NCI-H526 (cell line): ENCODE results near the gene IFT74.
A peak's percentile ranks its signal among the peaks of the same experiment; 100 is the strongest.
"Not testable (repeated sequence)": the region's sequence is repeated elsewhere in the genome, so short reads cannot be mapped to it uniquely, and the experiment has no call there.

Source experiments
- DNase-seq, 2 experiments: peaks; one replicate each; lab custom pipeline; 2025; lab: John Stamatoyannopoulos, UW

Gene IFT74

GRCh38 chr9:27073841-27074728 is 117.9 kb downstream of the IFT74 start:
- DNase-seq: no peak

GRCh38 chr9:27078685-27079084 is 122.5 kb downstream of the IFT74 start:
- no peak for DNase-seq

DNA sequence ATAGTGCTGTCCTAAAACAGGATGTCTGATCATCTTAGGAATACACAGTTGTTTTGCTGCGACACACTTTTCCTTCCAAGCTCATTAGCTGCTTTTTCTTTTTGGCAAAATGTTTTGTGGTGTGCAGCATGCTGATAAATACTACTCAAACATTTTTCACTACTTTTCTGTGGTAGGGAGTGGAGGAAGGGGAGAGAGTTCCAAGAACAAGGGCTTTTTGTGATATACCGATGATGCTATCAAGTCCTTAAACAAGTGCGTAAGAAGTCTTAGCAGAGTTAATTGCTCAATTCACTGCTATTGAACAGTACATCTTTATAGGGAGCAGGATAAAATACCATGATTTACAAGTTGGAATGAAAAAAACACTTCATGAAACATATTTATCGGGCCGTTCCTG is 129.2 kb downstream of the IFT74 start:
- DNase-seq: no peak

DNA sequence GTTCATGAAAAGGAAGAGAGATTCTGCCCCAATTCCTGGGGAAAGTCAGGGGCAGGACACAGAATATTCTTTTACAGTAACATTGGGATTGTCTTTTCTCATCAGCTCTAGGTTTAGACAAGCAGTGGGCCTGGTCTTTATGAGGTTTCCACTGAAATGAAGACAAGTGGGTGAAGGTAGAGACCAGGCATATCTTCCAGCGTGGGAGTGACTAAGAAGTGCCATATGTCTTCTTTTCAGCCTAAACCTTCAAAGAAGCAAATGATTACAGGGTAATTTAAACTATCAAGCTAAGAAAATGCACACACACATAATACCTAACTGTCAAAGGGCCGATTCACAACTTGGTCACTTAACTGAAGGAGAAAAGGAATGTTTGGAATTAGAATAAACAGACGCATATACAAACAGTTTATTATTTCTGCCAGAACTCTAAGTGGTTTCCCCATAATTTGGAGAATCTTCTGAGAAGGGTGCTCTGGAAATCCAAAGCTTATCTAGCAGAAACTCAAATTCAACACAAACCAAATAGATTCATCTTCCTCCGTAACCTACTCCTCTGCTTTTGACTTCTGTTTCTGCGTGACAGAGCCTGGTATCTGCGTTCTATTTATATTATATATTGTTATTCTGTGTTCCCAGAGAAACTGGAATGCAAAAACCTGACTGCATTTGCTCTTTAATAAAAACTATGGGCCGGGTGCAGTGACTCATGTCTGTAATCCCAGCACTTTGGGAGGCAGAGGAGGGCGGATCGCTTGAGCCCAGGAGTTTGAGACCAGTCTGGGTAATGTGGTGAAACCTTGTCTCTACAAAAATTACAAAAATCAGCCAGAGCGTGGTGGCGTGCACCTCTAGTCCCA is 130.8 kb downstream of the IFT74 start:
- no peak for DNase-seq

- no peak for DNase-seq
Observed at GRCh38 chr9:27088981-27089380, 132.8 kb downstream of the IFT74 start.

- DNase-seq: no peak
Observed at GRCh38 chr9:27089706-27090105, 133.5 kb downstream of the IFT74 start.

DNA sequence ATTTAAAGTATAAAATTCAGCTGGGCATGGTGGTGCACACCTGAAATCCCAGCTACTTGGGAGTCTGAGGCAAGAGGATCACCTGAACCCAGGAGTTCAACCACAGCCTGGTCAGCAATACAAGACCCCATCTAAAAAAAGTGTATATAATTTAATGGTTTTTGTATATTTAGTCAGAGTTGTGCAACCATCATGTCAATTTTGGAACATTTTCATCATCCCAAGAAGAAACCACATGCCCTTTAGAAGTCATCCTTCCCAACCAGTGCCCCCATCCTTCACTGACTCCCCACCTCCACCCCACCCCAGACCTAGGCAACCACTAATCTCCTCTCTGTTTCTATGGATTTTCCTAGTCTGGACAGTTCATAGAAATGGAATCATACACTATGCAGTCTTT is 134.0 kb downstream of the IFT74 start:
- no peak for DNase-seq

DNA sequence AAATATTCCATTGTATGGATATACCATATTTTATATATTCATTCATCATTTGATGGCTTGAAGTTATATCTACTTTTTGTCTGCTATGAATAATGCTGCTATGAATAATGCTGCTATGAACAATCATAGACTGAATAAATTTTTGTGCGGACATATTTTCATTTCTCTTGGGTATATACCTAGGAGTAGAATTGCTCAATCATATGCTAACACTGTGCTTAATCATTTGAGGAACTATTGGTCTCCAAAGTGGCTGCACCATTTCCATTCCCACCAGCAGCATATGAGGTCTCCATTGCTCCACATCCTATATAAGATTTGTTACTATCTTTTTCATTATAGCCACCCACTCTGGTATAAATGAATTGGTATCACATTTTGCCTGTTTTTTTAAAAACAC is 134.5 kb downstream of the IFT74 start:
- no peak for DNase-seq

GRCh38 chr9:27092496-27092895 is 136.3 kb downstream of the IFT74 start:
- not testable (repeated sequence) for DNase-seq

GRCh38 chr9:27093384-27094067 is 137.3 kb downstream of the IFT74 start:
- DNase-seq: not testable (repeated sequence)

GRCh38 chr9:27094640-27095298 is 138.6 kb downstream of the IFT74 start:
- DNase-seq: peak in 1 of 2 experiments; percentile 23

DNA sequence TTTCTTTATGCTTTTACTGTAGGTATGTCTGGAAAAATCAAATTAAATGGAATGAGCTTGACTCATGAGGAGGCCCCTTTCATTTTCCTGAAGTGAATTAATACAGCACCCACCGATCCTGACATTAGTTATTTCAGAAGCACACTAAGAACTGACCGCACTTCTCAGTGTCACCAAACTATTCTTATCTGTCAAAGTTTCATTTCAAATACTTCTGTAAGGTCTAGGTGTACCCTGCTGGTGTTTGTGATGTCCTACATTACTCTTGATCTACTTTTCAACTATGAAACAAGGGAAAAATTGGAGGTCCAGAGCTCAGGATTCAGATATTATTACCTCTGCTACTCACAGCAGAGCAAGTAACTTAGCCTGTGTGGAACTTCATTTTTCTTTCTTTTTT is 151.0 kb downstream of the IFT74 start:
- DNase-seq: no peak

GRCh38 chr9:27108981-27109541 is 152.8 kb downstream of the IFT74 start, which contains the start of gene TEK:
Gene TEK (plus strand): TSS chr9:27109225. CDS start chr9:27109591, 366 bp downstream.
- DNase-seq: no peak

DNA sequence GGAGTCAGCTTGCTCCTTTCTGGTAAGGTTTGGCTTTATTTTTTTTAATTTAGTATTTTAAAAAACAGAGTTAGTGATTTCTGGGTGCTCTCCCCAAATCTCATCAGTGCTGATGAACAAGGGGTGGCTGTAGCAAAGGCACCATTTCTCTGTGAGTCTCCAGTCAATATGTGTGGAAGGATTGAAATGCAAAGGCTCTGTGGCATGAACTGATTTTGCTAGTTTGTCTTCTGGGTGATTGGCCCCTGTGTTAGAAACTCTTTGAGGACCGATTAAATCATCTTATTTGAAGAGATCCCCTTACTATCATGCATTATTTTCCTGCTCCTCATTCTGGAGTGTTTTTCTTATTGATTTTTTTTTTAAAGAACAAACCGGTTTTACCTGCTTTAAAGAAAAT is 153.4 kb downstream of the IFT74 start:
- DNase-seq: no peak

DNA sequence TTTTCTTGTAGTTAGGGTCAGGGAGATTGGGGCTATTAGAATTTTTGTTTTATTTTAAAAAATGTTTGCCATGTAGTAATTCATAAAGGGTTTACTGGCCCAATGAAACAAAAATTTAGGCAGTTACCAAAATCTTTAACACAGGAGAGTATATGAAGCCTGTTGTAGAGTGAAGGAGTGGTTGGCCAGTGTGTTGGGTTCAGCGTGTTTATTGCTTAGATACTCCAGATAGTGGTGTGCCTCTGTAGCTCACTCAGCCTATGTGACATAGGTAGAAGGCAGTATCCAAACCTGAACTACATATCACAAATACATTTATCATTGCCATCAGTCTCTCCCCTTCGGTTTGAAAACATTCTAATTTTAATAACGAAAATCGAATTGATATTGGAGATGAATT is 154.0 kb downstream of the IFT74 start:
- DNase-seq: no peak

DNA sequence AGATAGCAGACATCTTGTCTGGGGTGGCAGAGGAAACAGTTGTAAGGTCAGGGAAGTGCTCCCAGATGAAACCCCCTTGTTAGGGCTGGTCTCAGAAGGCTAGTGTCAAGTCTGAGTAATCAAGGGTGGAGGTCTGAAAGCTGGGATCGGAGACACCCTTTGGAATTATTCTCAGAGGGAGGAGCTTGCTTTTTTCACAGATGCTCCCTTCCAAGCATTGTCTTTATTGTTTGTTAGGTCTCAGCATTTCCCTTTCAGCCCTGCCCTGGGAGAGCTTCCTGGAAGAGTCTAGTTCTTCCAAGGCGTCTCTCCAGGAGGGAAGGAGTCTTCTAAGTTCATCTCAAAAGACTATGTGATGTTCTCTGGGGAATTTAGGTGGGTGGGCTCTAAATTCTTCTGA is 156.0 kb downstream of the IFT74 start:
- no peak for DNase-seq
